ENCODE measurements around the gene SSBP1. TPM values are rescaled to one million over a fixed set of nuclear protein-coding genes. Genes with fewer than 3 reads are reported as not detected.

The SSBP1 gene
- total RNA-seq, 4 donors from 2014 or later = 105 to 122 (median 114) TPM

- intact Hi-C loops (cut with DNase I) = no loop called here
- no peak overlapping the region for H3K4me3 ChIP-seq
- H3K9me3 ChIP-seq = no peaks in the 10 kb centered on the region
Measured at GRCh38 chr7:141785706-141786552, 47.8 kb downstream of the SSBP1 start.

GRCh38 chr7:141788296-141788695, 50.1 kb downstream of the SSBP1 start:
- H3K4me3 ChIP-seq = no peak overlapping the region
- no peak for DNase-seq (ENCODE audit: extremely low spot score)

More at GRCh38 chr7:141785706-141786552, 47.8 kb downstream of the SSBP1 start:
- WGBS = 68% methylated on average over 13 of the region's 13 CpGs
- Histone ChIP-seq H3K4me1 (no peaks in the 10 kb centered on the region), H3K27me3 (no peaks in the 10 kb centered on the region), H3K27ac (replicated peaks in 1 of 4) (no peak overlapping the region), H3K36me3 (peaks cover 0 to 26% (median 0%) of the 10 kb centered on the region in 4 donors)
- TF ChIP-seq, protein P1, sequence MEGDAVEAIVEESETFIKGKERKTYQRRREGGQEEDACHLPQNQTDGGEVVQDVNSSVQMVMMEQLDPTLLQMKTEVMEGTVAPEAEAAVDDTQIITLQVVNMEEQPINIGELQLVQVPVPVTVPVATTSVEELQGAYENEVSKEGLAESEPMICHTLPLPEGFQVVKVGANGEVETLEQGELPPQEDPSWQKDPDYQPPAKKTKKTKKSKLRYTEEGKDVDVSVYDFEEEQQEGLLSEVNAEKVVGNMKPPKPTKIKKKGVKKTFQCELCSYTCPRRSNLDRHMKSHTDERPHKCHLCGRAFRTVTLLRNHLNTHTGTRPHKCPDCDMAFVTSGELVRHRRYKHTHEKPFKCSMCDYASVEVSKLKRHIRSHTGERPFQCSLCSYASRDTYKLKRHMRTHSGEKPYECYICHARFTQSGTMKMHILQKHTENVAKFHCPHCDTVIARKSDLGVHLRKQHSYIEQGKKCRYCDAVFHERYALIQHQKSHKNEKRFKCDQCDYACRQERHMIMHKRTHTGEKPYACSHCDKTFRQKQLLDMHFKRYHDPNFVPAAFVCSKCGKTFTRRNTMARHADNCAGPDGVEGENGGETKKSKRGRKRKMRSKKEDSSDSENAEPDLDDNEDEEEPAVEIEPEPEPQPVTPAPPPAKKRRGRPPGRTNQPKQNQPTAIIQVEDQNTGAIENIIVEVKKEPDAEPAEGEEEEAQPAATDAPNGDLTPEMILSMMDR (IDR thresholded peaks at IDR 0.05) = peak; percentile 33 to 70 (median 50)
- no peak for TF ChIP-seq POLR2A (IDR thresholded peaks at IDR 0.05; ENCODE audit: low read depth)
- DNase-seq (ENCODE audit: extremely low spot score) = no peak

GRCh38 chr7:141789917-141790316, 51.8 kb downstream of the SSBP1 start, which contains the start of gene TAS2R5:
Gene TAS2R5, plus strand, starts transcription at chr7:141790217. Its CDS starts 145 bp downstream, at chr7:141790362.
- DNase-seq (ENCODE audit: extremely low spot score) = no peak
- TF ChIP-seq POLR2A (IDR thresholded peaks at IDR 0.05; ENCODE audit: low read depth) (no peak), POLR2AphosphoS5 (IDR thresholded peaks at IDR 0.05) (no peak), EP300 (IDR thresholded peaks at IDR 0.05) (no peak)
- TF ChIP-seq, protein P1 (IDR thresholded peaks at IDR 0.05) = no peak
- H3K4me1 ChIP-seq = no peaks in the 10 kb centered on the region
- H3K4me3 ChIP-seq = no peak within 1 kb of the TSS
- WGBS = 78% methylated on average over 5 of the region's 5 CpGs
- no peak within 1 kb of the TSS for H3K27ac ChIP-seq (replicated peaks in 1 of 4)
- H3K9me3 ChIP-seq = no peaks in the 10 kb centered on the region
- no peaks in the 10 kb centered on the region for H3K27me3 ChIP-seq
- H3K36me3 ChIP-seq = peaks cover 0 to 23% (median 0%) of the 10 kb centered on the region in 4 donors
- intact Hi-C loops (cut with DNase I) = no loop called here

More at GRCh38 chr7:141788296-141788695, 50.1 kb downstream of the SSBP1 start:
- Histone ChIP-seq H3K27ac (replicated peaks in 1 of 4) (no peak overlapping the region), H3K36me3 (peaks cover 0 to 23% (median 0%) of the 10 kb centered on the region in 4 donors), H3K4me1 (no peaks in the 10 kb centered on the region), H3K27me3 (no peaks in the 10 kb centered on the region), H3K9me3 (no peaks in the 10 kb centered on the region)
- WGBS = 49% methylated on average over 2 of the region's 2 CpGs
- TF ChIP-seq, protein P1 (IDR thresholded peaks at IDR 0.05) = no peak
- TF ChIP-seq EP300 (IDR thresholded peaks at IDR 0.05) (no peak), POLR2A (IDR thresholded peaks at IDR 0.05; ENCODE audit: low read depth) (no peak), POLR2AphosphoS5 (IDR thresholded peaks at IDR 0.05) (no peak)
- intact Hi-C loops (cut with DNase I) = no loop called here

DNA sequence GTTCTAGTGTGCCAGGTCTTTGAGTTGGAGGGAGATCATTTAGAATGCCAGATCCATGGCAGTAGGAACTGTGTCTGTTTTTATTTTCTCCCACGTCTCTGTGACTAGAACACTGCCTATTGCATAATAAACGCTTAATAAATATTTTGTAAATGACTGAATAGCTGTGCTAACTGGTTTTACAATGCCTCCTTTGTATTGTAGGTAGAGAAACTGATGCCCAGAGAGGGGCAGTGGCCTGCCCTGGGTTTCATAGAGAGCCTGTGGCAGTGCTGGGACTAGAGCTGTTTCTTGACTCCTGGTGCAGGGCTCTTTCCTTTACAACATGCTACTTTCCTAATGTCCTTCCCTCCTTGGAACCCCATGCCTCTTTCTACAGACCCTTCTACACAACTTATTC, 54.4 kb downstream of the SSBP1 start:
- H3K4me1 ChIP-seq = no peaks in the 10 kb centered on the region
- peaks cover 0 to 22% (median 0%) of the 10 kb centered on the region in 4 donors for H3K36me3 ChIP-seq
- 93% methylated on average over 2 of the region's 2 CpGs for WGBS
- intact Hi-C loops (cut with DNase I) = no loop called here
- no peaks in the 10 kb centered on the region for H3K27me3 ChIP-seq
- no peak overlapping the region for H3K4me3 ChIP-seq
- TF ChIP-seq, protein P1 (IDR thresholded peaks at IDR 0.05) = no peak
- TF ChIP-seq POLR2AphosphoS5 (IDR thresholded peaks at IDR 0.05) = no peak
- no peak for TF ChIP-seq EP300 (IDR thresholded peaks at IDR 0.05)
- no peak for TF ChIP-seq POLR2A (IDR thresholded peaks at IDR 0.05; ENCODE audit: low read depth)
- H3K27ac ChIP-seq (replicated peaks in 1 of 4) = no peak overlapping the region
- DNase-seq (ENCODE audit: extremely low spot score) = no peak
- H3K9me3 ChIP-seq = no peaks in the 10 kb centered on the region

Small RNA genes within 50 kb of the gene (small RNA-seq; reads per million reads assigned to genes)
- 0 reads per million in 3 donors for gene RNU1-82P

Other genes starting within 250 kb of the SSBP1 start
- 10 to 100 TPM; 17.9 to 23.4 (median 19.2) TPM for gene AGK, start 186.9 kb upstream of the SSBP1 start, total RNA-seq
- gene DENND11, start 36.2 kb upstream of the SSBP1 start, total RNA-seq = 10 to 100 TPM; 14.9 to 25.4 (median 16.3) TPM
- not detected for gene WEE2, start 30.0 kb upstream of the SSBP1 start, total RNA-seq
- 1 to 10 TPM in 1 of 4 donors, not detected in 3; 2.1 TPM for gene TAS2R3, start 25.7 kb downstream of the SSBP1 start, total RNA-seq
- 1 to 10 TPM in 2 of 4 donors, under 1 TPM in 1, not detected in 1; 0.33 to 1.3 (median 1.2) TPM for gene TAS2R4, start 38.3 kb downstream of the SSBP1 start, total RNA-seq
- 1 to 10 TPM in 2 of 4 donors, under 1 TPM in 2; 0.50 to 2.1 (median 0.89) TPM for gene TAS2R5, start 51.9 kb downstream of the SSBP1 start, total RNA-seq
- not detected for gene PRSS37, start 103.1 kb downstream of the SSBP1 start, total RNA-seq
- gene OR9A4, start 178.0 kb downstream of the SSBP1 start, total RNA-seq = under 1 TPM in 1 of 4 donors, not detected in 3; 0.33 TPM
- gene CLEC5A, start 208.6 kb downstream of the SSBP1 start, total RNA-seq = under 1 TPM in 3 of 4 donors, not detected in 1; 0.32 to 0.66 (median 0.42) TPM
- not detected for gene TAS2R38, start 235.4 kb downstream of the SSBP1 start, total RNA-seq

Data from esophagus muscularis mucosa (tissue), 4 donors.